Activated CD8-positive, alpha-beta memory T cell treated with anti-CD3 and anti-CD28 coated beads for 1 hour (primary cell): Measurements from ENCODE around the gene ADNP2.

Source experiments
- DNase-seq, 2 donors: peaks; one replicate each; pipeline ENCODE4 v3.0.0-alpha.2; 2020; ENCODE audit warnings: low read depth in 1 of 2; ENCODE audit errors: extremely low read depth in 1 of 2

The ADNP2 gene

GRCh38 chr18:80106482-80107051, 2.5 kb upstream of the ADNP2 start:
- DNase-seq, result no peak

DNA sequence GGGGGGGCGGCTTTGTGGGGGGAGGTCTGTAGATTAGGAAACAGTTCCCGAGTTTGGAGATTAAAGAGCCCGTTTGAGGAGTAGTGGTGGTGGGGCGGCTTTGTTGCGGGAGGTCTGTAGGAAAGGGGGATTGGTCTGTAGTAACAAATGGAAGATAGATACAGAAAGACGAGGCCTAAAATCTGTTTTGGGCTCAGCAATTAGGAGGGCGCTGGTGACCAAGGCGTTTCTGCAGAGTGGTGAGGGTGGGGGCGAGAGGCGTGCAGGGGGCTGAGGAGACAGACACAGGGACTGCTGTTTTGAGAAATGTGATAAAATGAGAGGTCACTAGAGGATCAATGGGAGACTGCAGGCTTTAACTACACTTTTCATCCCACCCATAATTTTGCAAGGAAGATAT, 1.6 kb upstream of the ADNP2 start:
- DNase-seq, result no peak

- no peak for DNase-seq
Measured at GRCh38 chr18:80108121-80108536, 933 bp upstream of the ADNP2 start.

- DNase-seq, result no peak
Measured at GRCh38 chr18:80109676-80110078, 615 bp downstream of the ADNP2 start.

GRCh38 chr18:80112624-80113248, 3.7 kb downstream of the ADNP2 start:
- DNase-seq, result no peak

DNA sequence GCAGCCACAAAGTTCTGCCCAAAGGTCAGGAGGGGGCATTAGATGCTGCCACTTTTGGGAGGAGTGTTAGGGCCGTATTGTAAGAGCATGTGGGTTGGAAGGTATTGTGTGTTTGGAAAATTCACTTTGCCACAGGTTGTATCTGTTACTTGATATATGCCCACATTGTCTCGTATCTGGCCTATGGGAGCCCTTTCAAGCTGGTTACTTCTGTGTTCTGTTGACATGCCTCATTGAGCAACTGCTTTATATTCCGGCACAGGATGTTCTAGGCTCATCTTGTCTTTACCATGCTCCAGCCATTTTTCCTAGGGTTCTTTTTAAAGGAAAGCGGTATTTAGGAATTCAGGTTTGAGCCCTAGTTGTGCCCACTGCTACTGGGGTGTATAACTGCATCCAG, 6.0 kb downstream of the ADNP2 start:
- DNase-seq, result no peak

GRCh38 chr18:80119111-80119510, 10.0 kb downstream of the ADNP2 start:
- no peak for DNase-seq

- no peak for DNase-seq
Measured at GRCh38 chr18:80120932-80121331, 11.9 kb downstream of the ADNP2 start.

DNA sequence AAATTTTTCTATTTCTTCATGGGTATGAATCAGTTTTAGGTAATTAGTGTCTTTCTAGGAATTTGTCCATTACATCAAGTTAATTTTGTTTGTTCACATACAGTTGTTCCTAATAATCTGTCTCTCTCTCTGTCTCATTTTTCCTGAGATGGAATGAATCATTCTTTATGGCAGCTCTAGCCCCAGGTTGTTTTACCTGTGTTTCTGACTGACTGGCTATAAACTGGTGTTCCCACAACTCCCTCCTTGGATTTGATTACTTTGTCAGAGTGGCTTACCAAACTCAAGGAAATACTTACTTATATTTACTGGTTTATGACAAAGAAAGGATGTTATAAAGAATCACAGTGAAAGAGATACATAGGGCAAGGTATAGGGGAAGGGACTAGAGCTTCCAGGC, 15.1 kb downstream of the ADNP2 start:
- DNase-seq, result no peak

DNA sequence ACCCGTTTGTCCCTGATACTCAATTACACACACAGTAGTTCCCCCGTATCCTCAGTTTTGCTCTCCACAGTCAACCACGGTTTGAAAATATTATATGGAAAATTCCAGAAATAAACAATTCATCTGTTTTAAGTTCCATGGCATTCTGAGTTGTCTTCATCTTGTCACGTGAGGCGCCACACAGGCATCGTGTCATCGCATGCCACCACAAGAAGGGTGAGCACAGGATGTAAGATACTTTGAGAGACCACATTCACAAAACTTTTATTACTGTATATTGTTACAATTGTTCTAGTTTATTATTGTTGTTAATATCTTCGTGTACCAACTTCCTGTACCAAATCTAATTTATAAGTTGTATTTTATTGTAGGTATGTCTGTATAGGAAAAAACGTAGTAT, 17.7 kb downstream of the ADNP2 start:
- no peak for DNase-seq

GRCh38 chr18:80127635-80128034, 18.6 kb downstream of the ADNP2 start:
- no peak for DNase-seq

- no peak for DNase-seq
Measured at GRCh38 chr18:80129672-80130367, 20.8 kb downstream of the ADNP2 start.

DNA sequence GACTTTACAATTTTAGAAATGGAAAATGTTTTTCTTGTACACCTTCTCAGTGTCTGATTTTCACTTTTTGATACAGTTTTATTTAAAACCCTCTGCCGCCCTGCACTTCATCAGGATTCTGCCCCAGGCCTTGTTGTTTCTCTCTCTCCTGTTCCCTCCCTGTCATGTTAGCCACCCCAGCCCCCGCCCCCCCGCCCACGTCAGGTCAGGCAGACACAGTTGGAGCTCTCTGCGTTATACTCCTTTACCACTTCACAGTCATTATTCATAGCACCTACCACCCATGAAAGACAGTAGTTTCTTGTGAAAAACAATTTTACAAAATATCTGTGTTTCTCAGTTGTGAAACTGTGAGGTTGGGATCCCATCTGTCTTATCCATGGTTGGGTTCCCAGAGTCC, 21.5 kb downstream of the ADNP2 start:
- DNase-seq, result no peak

GRCh38 chr18:80132180-80132812, 23.2 kb downstream of the ADNP2 start:
- no peak for DNase-seq

DNA sequence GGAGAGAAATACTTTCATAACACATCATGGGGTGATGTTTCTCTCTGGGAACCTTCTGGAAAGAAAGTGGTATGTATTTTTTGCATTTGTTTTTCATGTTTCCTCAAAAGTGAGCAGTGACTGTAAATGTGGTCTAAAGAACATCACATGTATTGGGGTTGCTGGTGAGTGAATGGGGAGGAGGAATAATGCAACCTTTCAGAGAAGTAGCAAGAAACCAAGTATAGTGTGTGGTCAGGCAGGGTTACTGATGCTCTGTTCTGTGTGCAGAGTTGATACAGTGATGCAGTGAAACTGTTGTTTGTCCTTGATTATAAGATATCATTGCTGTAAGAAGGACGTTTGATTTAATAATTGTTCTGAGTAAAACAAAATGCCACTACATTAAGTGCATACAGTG, 24.1 kb downstream of the ADNP2 start:
- DNase-seq, result no peak

- DNase-seq, result no peak
Measured at GRCh38 chr18:80135136-80135535, 26.1 kb downstream of the ADNP2 start.

DNA sequence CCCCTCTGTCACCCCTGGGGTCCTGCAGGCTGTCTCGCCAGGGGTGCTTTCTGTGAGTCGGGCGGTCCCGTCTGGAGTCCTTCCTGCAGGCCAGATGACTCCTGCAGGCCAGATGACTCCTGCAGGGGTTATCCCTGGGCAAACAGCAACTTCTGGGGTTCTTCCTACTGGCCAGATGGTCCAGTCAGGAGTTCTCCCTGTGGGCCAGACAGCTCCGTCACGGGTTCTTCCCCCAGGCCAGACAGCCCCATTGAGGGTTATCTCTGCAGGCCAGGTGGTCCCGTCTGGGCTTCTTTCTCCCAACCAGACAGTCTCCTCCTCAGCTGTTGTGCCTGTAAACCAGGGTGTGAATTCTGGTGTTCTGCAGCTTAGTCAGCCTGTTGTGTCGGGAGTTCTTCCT, 27.6 kb downstream of the ADNP2 start:
- DNase-seq, result no peak

- no peak for DNase-seq
Measured at GRCh38 chr18:80137137-80137536, 28.1 kb downstream of the ADNP2 start.

- no peak for DNase-seq
Measured at GRCh38 chr18:80137976-80138375, 28.9 kb downstream of the ADNP2 start.

GRCh38 chr18:80140455-80140985, 31.5 kb downstream of the ADNP2 start:
- DNase-seq, result no peak

GRCh38 chr18:80143881-80144280, 34.8 kb downstream of the ADNP2 start:
- no peak for DNase-seq
